ENCODE data around the gene DCST1. TPM values are rescaled to one million over a fixed set of nuclear protein-coding genes. Genes with fewer than 3 reads are reported as not detected.

DCST1 gene
- total and polyA plus RNA-seq, 4 donors = not detected

DNA sequence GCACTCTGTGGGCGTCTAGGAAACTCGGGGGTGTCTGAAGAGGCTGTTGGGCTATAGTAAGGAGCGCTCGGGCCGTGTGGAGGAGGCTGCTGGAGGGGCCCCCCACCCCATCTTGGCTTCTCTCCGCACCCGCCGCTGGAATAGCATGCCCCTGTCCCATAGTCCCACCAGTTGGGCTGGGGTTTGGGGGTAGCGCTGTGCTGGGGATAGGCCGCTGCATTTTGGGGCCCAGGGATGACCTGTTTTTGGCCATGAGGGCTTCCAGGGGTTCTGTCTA is 45.5 kb downstream of the DCST1 start:
- Histone ChIP-seq H3K9ac (ENCODE audit: low read depth in 1 of 2, low read length in 2 of 2) (no peak overlapping the region), H3K4me3 (ENCODE audit: low read depth in 1 of 3, low read length in 3 of 3) (peak overlapping the region in 1 of 3 donors; percentile 40), H3K4me1 (ENCODE audit: control insufficient read depth in 4 of 4, insufficient read depth in 4 of 4, low read length in 3 of 4) (peaks cover 17 to 40% (median 34%) of the 10 kb centered on the region in 4 donors), H3K27ac (ENCODE audit: low read depth in 1 of 2, low read length in 2 of 2) (no peak overlapping the region), H3K36me3 (ENCODE audit: control insufficient read depth in 4 of 4, insufficient read depth in 3 of 4, low read depth in 1 of 4, low read length in 3 of 4) (no peaks in the 10 kb centered on the region), H3K9me3 (ENCODE audit: control insufficient read depth in 4 of 4, low read length in 3 of 4) (no peaks in the 10 kb centered on the region), H3K27me3 (ENCODE audit: control insufficient read depth in 4 of 4, insufficient read depth in 4 of 4, low read length in 3 of 4) (peaks cover 0 to 21% (median 8%) of the 10 kb centered on the region in 4 donors)
- TF ChIP-seq HNF4G (IDR thresholded peaks at IDR 0.05) (no peak), NR2F2 (IDR thresholded peaks at IDR 0.05) (no peak), SP1 (IDR thresholded peaks at IDR 0.05) (no peak), FOXA2 (IDR thresholded peaks at IDR 0.05) (no peak)
- TF ChIP-seq, protein P1, sequence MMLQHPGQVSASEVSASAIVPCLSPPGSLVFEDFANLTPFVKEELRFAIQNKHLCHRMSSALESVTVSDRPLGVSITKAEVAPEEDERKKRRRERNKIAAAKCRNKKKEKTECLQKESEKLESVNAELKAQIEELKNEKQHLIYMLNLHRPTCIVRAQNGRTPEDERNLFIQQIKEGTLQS (IDR thresholded peaks at IDR 0.05) = no peak
- no peak for DNase-seq (ENCODE audit: low spot score)
- 4% methylated on average over 10 of the region's 10 CpGs for WGBS

DNA sequence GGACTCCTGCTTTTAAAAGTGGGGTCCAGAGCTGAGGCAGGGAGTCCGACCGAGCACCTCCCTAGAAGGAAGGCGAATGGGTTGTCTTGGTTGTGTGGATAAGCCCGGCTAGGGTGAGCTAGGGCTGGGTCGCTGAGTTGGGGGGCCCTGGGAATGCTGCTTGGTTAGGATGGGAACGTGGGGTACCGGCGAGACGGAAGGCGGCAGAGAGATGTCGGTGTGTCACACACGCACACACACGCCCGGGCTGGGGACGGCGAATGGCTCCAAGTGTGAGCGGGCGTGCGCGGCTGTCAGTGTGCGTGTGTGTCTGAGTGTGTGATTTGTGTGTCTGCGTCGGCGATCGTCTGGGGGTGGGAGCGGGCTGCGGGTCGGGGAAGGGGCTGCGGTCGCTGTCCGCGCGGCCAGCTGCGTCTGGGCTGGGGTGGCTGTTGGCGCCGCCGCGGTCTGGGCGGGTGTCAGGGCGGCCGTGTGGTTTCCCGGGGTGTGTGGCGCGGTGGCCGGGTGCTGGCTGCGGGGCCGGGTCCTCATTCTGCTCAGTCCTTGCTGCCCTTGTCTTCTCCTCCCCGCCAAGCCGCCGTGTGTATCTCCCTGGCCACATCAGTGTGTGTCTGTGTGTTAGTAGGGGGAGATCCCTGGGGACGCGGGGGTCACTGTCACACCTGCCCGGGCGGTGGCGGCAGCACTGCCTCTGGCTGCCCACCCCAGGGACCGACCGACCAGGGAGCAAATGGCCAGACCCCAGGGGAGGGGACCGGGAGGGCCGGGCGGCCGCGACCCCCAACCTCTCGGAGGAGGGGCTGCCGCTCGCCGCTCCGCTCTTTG is 46.1 kb downstream of the DCST1 start:
- TF ChIP-seq TAF1 (conservative IDR thresholded peaks at IDR 0.05) (no peak), FOXA2 (IDR thresholded peaks at IDR 0.05) (no peak), YY1 (IDR thresholded peaks at IDR 0.05) (no peak), HNF4G (IDR thresholded peaks at IDR 0.05) (no peak), JUND (IDR thresholded peaks at IDR 0.05) (no peak), GABPA (IDR thresholded peaks at IDR 0.05 in 1 of 2, conservative IDR thresholded peaks at IDR 0.05 in 1 of 2) (no peak)
- TF ChIP-seq, protein P2, sequence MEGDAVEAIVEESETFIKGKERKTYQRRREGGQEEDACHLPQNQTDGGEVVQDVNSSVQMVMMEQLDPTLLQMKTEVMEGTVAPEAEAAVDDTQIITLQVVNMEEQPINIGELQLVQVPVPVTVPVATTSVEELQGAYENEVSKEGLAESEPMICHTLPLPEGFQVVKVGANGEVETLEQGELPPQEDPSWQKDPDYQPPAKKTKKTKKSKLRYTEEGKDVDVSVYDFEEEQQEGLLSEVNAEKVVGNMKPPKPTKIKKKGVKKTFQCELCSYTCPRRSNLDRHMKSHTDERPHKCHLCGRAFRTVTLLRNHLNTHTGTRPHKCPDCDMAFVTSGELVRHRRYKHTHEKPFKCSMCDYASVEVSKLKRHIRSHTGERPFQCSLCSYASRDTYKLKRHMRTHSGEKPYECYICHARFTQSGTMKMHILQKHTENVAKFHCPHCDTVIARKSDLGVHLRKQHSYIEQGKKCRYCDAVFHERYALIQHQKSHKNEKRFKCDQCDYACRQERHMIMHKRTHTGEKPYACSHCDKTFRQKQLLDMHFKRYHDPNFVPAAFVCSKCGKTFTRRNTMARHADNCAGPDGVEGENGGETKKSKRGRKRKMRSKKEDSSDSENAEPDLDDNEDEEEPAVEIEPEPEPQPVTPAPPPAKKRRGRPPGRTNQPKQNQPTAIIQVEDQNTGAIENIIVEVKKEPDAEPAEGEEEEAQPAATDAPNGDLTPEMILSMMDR (IDR thresholded peaks at IDR 0.05; ENCODE audit: low read depth, low read length, missing input control) = no peak
- peaks cover 0 to 21% (median 8%) of the 10 kb centered on the region in 4 donors for H3K27me3 ChIP-seq (ENCODE audit: control insufficient read depth in 4 of 4, insufficient read depth in 4 of 4, low read length in 3 of 4)
- peaks cover 21 to 45% (median 37%) of the 10 kb centered on the region in 4 donors for H3K4me1 ChIP-seq (ENCODE audit: control insufficient read depth in 4 of 4, insufficient read depth in 4 of 4, low read length in 3 of 4)
- no peaks in the 10 kb centered on the region for H3K36me3 ChIP-seq (ENCODE audit: control insufficient read depth in 4 of 4, insufficient read depth in 3 of 4, low read depth in 1 of 4, low read length in 3 of 4)
- 2% methylated on average over 67 of the region's 67 CpGs for WGBS
- peak overlapping the region in 1 of 3 donors; percentile 40 for H3K4me3 ChIP-seq (ENCODE audit: low read depth in 1 of 3, low read length in 3 of 3)
- no peak for DNase-seq (ENCODE audit: low spot score)
- no peak overlapping the region for H3K9ac ChIP-seq (ENCODE audit: low read depth in 1 of 2, low read length in 2 of 2)
- H3K27ac ChIP-seq (ENCODE audit: low read depth in 1 of 2, low read length in 2 of 2) = no peak overlapping the region
- no peaks in the 10 kb centered on the region for H3K9me3 ChIP-seq (ENCODE audit: control insufficient read depth in 4 of 4, low read length in 3 of 4)

DNA sequence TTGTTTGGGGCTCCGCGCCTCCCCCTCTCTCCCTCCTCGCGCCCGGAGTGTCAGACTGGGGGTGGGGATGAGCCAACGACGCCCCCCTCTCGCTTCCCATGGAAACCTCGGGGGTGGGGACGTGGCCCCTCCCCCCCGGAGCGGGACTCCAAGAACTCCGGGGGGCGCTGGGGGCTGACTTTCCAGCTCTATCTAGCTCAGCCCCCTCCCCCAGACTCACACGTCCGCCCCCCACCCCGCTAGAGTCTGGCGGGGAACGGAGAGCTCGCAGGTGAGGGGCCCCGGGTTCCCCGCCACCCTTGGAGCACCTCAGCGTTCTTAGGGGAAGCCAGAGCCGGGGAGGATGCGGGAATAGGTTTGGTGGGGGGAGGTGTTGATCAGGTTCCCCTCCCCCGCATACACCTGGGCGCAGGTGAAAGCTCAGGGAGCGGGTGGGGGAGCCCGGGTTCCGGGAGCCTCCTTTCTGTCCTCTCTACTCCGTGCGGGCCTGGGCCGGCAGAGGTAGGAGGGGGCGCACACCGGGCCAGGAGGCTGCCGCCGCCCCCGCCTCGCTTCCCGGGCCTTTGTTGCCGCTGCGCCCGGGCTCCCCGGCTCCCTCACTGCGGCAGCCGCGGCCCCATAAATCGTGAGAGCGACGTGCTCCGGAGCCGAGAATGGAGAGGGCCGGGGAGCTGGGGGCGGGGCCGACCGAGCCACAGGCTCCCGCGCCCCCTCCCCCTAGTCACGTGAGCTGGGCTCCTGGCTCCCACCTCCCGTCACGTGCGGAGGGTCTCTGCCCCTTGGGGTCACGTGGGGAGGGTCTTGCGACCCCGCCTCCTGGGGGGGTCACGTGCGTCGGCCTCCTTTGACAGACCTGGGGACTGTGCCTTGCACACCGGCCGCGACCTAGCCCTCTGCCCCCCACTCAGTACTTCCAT is 46.9 kb downstream of the DCST1 start:
- Histone ChIP-seq H3K27me3 (ENCODE audit: control insufficient read depth in 4 of 4, insufficient read depth in 4 of 4, low read length in 3 of 4) (peaks cover 0 to 21% (median 8%) of the 10 kb centered on the region in 4 donors), H3K4me3 (ENCODE audit: low read depth in 1 of 3, low read length in 3 of 3) (peak overlapping the region in 1 of 3 donors; percentile 34), H3K9me3 (ENCODE audit: control insufficient read depth in 4 of 4, low read length in 3 of 4) (no peaks in the 10 kb centered on the region), H3K4me1 (ENCODE audit: control insufficient read depth in 4 of 4, insufficient read depth in 4 of 4, low read length in 3 of 4) (peaks cover 21 to 52% (median 40%) of the 10 kb centered on the region in 4 donors), H3K9ac (ENCODE audit: low read depth in 1 of 2, low read length in 2 of 2) (no peak overlapping the region), H3K36me3 (ENCODE audit: control insufficient read depth in 4 of 4, insufficient read depth in 3 of 4, low read depth in 1 of 4, low read length in 3 of 4) (no peaks in the 10 kb centered on the region), H3K27ac (ENCODE audit: low read depth in 1 of 2, low read length in 2 of 2) (no peak overlapping the region)
- 2% methylated on average over 71 of the region's 71 CpGs for WGBS
- no peak for DNase-seq (ENCODE audit: low spot score)
- no peak for TF ChIP-seq RAD21 (IDR thresholded peaks at IDR 0.05)
- TF ChIP-seq NR2F2 (IDR thresholded peaks at IDR 0.05) = no peak
- no peak for TF ChIP-seq YY1 (IDR thresholded peaks at IDR 0.05)
- TF ChIP-seq, protein P2 (IDR thresholded peaks at IDR 0.05; ENCODE audit: low read depth, low read length, missing input control) = no peak
- no peak for TF ChIP-seq EGR1 (IDR thresholded peaks at IDR 0.05; ENCODE audit: low read depth in 2 of 2)
- TF ChIP-seq FOXA2 (IDR thresholded peaks at IDR 0.05) = no peak
- TF ChIP-seq FOXA1 (IDR thresholded peaks at IDR 0.05) = no peak
- no peak for TF ChIP-seq SP1 (IDR thresholded peaks at IDR 0.05)
- TF ChIP-seq, protein P1 (IDR thresholded peaks at IDR 0.05) = no peak
- TF ChIP-seq, protein P3, sequence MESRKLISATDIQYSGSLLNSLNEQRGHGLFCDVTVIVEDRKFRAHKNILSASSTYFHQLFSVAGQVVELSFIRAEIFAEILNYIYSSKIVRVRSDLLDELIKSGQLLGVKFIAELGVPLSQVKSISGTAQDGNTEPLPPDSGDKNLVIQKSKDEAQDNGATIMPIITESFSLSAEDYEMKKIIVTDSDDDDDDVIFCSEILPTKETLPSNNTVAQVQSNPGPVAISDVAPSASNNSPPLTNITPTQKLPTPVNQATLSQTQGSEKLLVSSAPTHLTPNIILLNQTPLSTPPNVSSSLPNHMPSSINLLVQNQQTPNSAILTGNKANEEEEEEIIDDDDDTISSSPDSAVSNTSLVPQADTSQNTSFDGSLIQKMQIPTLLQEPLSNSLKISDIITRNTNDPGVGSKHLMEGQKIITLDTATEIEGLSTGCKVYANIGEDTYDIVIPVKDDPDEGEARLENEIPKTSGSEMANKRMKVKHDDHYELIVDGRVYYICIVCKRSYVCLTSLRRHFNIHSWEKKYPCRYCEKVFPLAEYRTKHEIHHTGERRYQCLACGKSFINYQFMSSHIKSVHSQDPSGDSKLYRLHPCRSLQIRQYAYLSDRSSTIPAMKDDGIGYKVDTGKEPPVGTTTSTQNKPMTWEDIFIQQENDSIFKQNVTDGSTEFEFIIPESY (IDR thresholded peaks at IDR 0.05) = no peak
- TF ChIP-seq, protein P4, sequence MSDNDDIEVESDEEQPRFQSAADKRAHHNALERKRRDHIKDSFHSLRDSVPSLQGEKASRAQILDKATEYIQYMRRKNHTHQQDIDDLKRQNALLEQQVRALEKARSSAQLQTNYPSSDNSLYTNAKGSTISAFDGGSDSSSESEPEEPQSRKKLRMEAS (IDR thresholded peaks at IDR 0.05) = no peak
- TF ChIP-seq HNF4G (IDR thresholded peaks at IDR 0.05) = no peak

Measured in liver (tissue), 9 donors.